RKO (cell line): ENCODE results near the gene SNRPD2.
A peak's percentile ranks its signal among the peaks of the same experiment; 100 is the strongest.
"Not testable (repeated sequence)": the region's sequence is repeated elsewhere in the genome, so short reads cannot be mapped to it uniquely, and the experiment has no call there.

Experiments
- DNase-seq: peaks from one replicate; pipeline ENCODE4 v3.0.0-alpha.2; 2016; ENCODE audit warnings: low spot score

SNRPD2 gene

GRCh38 chr19:45705115-45705514 is 13.4 kb upstream of the SNRPD2 start:
- DNase-seq, result no peak

- no peak for DNase-seq
Observed at GRCh38 chr19:45701676-45702075, 9.9 kb upstream of the SNRPD2 start.

GRCh38 chr19:45693106-45693788 is 1.5 kb upstream of the SNRPD2 start:
- peak; percentile 75 for DNase-seq

- peak; percentile 100 for DNase-seq
Observed at GRCh38 chr19:45692187-45693105, 693 bp upstream of the SNRPD2 start, which contains the start of gene QPCTL. Gene QPCTL (plus strand): TSS chr19:45692666. CDS start chr19:45692704, 38 bp downstream.

- DNase-seq, result no peak
Observed at GRCh38 chr19:45687599-45687998, 4.2 kb downstream of the SNRPD2 start.

DNA sequence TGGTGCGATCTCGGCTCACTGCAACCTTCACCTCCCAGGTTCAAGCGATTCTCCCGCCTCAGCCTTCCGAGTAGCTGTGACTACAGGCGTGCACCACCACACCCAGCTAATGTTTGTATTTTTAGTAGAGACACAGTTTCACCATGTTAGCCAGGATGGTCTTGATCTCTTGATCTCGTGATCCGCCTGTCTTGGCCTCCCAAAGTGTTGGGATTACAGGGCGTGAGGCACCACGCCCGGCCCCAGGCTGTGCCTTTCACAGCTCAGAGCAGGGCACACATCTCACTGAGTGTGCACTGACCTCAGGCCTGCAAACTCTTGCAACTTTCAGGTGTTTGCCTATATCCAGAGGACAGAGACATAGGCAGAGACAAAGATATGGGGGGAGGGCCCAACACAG is 6.7 kb downstream of the SNRPD2 start:
- DNase-seq, result not testable (repeated sequence)

DNA sequence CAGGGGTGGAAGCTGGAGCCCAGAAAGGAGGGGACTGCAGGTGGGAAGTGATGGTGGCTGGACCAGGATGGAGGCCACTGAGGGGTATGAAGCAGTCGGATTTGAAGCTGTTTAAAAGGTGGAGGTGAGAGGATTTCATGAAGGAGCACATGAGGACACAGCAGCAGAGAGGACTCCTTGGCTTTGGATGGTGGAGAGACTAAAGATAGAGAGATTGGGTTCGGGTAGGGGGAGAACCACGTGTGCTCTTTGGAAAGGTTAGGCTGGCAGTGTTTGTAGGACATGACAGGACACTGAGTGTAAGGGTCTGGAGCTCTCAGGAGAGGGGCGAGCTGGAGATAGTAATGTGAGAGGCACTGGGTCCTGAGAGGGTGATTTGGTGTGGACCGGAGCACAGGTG is 8.8 kb downstream of the SNRPD2 start:
- no peak for DNase-seq

DNA sequence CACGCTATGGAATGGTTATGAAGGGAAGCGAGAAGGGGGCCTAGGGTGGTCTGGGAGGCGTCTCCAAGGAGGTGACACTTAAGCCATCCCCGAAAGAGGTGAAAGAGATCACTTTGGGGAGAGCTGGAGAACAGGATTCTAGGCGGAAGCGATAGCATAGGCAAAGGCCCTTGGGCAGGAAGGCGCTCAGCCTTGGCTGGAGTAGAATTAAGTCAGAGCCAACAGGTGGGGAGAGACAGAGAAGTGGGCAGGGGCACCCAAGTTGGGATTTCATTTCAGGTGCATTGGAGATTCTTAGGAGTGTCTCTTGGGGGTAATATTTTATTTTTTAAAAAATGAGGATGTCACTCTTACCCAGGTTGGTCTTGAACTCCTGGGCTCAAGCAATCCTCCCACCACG is 9.6 kb downstream of the SNRPD2 start:
- no peak for DNase-seq

DNA sequence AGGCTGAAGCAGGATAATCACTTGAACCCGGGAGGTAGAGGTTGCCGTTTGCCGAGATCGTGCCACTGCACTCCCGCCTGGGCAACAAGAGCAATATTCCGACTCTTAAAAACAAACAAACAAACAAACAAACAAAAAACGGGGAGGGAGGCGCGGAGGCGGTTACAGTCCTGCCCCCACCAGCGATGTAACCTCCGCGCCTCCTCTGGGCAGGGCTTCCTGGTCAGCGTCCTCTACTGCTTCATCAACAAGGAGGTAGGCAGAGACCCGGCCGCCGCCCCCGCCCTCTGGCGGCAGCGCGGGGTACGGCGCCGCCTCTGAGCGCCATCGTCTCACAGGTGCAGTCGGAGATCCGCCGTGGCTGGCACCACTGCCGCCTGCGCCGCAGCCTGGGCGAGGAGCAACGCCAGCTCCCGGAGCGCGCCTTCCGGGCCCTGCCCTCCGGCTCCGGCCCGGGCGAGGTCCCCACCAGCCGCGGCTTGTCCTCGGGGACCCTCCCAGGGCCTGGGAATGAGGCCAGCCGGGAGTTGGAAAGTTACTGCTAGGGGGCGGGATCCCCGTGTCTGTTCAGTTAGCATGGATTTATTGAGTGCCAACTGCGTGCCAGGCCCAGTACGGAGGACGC is 10.2 kb downstream of the SNRPD2 start:
- peak; percentile 88 for DNase-seq

GRCh38 chr19:45677351-45678230 is 14.2 kb downstream of the SNRPD2 start:
- peak; percentile 92 for DNase-seq

GRCh38 chr19:45676851-45677263 is 14.9 kb downstream of the SNRPD2 start:
- DNase-seq, result no peak

DNA sequence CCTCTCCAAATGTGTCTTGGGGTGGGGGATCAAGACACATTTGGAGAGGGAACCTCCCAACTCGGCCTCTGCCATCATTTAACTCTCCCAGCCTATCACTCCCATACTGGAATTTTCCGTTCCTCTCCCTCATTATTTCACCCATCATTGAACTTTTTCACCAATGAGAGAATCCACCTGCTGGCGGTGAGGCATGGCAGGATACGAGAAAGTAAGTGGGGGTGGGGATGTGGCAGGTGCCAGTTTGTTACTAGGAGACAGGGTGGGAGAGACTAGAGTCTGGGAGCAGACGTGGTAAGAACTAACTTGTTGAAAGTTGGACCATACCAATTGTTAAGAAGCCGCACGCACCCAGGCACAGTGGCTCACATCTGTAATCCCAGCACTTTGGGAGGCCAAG is 16.8 kb downstream of the SNRPD2 start:
- no peak for DNase-seq

- DNase-seq, result peak; percentile 69
Observed at GRCh38 chr19:45670670-45671453, 20.9 kb downstream of the SNRPD2 start.

DNA sequence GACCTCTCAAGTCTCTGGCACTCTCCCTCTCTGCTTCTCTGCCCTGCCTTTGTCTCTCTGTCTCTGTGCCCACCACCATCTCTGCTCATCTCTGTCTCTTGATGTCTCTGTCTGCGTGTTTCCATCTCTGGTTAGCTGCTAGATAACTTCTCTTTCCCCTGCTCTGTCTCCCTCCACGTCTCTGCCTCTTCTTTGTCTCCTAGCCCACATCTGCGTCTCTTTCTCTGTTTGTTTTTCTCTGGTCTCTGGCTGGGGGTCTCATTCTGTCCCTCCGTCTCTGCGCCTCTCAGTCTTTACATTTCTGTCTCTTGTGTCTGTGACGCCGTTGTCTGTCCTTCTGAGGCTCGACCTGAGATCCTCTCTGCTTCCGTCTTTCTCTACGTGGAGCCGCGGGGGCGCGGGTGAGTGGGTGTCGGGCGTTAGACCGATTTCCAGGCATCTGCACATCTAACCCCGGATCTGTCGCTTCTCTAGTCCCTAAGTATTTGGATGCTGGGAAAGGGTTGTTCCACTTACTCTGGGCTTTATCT is 23.3 kb downstream of the SNRPD2 start:
- no peak for DNase-seq

- peak; percentile 94 for DNase-seq
Observed at GRCh38 chr19:45667620-45668341, 24.0 kb downstream of the SNRPD2 start, which contains the start of gene GIPR. Gene GIPR (plus strand): TSS chr19:45668221. CDS start chr19:45669521, 1,300 bp downstream.

DNA sequence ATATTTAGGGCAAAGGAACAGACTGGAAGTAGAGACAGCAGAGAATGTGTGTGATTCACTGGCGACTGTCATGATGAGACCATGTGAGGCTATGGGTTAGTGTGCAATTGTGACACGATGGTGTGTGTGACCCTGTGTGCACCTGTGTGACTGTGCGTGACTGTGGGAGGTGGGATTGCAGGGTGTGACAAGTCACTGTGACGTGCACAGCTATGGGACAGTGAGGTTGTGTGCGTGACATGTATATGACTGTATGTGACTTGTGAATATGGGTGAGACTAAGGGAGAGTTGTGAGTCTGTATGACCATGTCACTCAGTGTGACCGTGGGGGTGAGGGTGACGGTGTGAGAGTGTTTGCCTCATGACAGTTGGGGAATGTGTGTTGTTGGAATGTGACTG is 27.2 kb downstream of the SNRPD2 start:
- DNase-seq, result peak; percentile 29

GRCh38 chr19:45663800-45664199 is 28.0 kb downstream of the SNRPD2 start:
- DNase-seq, result no peak

DNA sequence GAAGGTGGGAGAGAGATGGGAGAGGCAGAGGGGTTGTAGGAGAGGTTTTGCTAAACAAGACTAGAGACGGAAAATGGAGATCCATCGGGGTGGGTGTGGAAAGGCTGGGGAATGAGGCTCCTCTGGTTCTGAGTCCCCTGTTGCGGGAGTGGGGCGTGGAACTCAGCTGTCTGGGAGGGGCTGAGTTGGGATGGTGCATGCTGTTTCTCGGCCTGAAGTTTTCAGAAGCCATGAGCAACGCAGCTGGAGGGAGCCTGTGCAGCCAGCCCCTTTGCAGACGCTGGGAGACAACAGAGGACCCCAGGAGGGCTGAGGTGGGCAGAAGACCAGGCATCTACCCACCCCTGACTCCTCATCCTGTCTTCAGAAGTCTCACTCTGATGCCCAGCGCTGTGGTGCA is 31.1 kb downstream of the SNRPD2 start:
- no peak for DNase-seq

GRCh38 chr19:45659096-45659729 is 32.5 kb downstream of the SNRPD2 start:
- DNase-seq, result no peak
